ENCODE results near the gene MSRB1. TPM values are rescaled to one million over a fixed set of nuclear protein-coding genes. Genes with fewer than 3 reads are reported as not detected.
A peak's percentile ranks its signal among the peaks of the same experiment; 100 is the strongest.

MSRB1 gene
- total and polyA plus RNA-seq, 9 of the 15 experiments (the other 6 are each of a cell fraction or from before 2014, with no cell fraction given), result 5.4 to 33.7 (median 25.7) TPM

DNA sequence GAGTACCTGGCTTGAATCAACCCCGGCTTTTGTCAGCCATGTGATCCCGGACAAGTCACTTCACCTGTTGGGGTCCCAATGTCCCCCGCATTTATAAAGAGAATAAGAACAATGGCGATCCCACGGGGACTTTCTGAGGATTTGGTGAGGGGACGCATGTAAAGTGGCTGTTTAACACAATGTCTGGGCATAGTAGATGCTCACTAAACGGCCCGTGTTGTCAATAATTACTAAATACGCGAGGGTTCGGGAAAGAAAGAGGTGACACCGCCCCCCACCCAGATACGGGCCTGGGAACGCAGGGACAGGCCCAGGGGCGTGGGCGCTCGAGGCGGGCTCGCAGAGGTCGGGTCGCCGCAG is 48.6 kb upstream of the MSRB1 start (continued):
- TF ChIP-seq, protein P1, sequence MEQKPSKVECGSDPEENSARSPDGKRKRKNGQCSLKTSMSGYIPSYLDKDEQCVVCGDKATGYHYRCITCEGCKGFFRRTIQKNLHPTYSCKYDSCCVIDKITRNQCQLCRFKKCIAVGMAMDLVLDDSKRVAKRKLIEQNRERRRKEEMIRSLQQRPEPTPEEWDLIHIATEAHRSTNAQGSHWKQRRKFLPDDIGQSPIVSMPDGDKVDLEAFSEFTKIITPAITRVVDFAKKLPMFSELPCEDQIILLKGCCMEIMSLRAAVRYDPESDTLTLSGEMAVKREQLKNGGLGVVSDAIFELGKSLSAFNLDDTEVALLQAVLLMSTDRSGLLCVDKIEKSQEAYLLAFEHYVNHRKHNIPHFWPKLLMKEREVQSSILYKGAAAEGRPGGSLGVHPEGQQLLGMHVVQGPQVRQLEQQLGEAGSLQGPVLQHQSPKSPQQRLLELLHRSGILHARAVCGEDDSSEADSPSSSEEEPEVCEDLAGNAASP (IDR thresholded peaks at IDR 0.05), result no peak
- TF ChIP-seq HSF4 (CRISPR knock-in tag; IDR thresholded peaks at IDR 0.05; ENCODE audit: borderline replicate concordance) (no peak), PHF20 (IDR thresholded peaks at IDR 0.05; ENCODE audit: partially characterized antibody) (no peak), CREB1 (IDR thresholded peaks at IDR 0.05) (no peak), CREB1 (CRISPR knock-in tag; IDR thresholded peaks at IDR 0.05) (peak; percentile 49; the same call in 1 of the 2 replicates), POU5F1 (IDR thresholded peaks at IDR 0.05; ENCODE audit: borderline replicate concordance, low read depth, low read length, partially characterized antibody) (no peak), LCOR (CRISPR knock-in tag; IDR thresholded peaks at IDR 0.05) (no peak), NEUROD1 (IDR thresholded peaks at IDR 0.05; ENCODE audit: borderline replicate concordance, low read depth, low read length, partially characterized antibody) (no peak)
- TF ChIP-seq, protein P2, sequence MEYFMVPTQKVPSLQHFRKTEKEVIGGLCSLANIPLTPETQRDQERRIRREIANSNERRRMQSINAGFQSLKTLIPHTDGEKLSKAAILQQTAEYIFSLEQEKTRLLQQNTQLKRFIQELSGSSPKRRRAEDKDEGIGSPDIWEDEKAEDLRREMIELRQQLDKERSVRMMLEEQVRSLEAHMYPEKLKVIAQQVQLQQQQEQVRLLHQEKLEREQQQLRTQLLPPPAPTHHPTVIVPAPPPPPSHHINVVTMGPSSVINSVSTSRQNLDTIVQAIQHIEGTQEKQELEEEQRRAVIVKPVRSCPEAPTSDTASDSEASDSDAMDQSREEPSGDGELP (CRISPR knock-in tag; IDR thresholded peaks at IDR 0.05; ENCODE audit: borderline replicate concordance), result 0 out of 2 replicates have a peak, but pooled peaks have one; percentile 57
- TF ChIP-seq, protein P3, sequence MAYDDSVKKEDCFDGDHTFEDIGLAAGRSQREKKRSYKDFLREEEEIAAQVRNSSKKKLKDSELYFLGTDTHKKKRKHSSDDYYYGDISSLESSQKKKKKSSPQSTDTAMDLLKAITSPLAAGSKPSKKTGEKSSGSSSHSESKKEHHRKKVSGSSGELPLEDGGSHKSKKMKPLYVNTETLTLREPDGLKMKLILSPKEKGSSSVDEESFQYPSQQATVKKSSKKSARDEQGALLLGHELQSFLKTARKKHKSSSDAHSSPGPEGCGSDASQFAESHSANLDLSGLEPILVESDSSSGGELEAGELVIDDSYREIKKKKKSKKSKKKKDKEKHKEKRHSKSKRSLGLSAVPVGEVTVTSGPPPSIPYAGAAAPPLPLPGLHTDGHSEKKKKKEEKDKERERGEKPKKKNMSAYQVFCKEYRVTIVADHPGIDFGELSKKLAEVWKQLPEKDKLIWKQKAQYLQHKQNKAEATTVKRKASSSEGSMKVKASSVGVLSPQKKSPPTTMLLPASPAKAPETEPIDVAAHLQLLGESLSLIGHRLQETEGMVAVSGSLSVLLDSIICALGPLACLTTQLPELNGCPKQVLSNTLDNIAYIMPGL (CRISPR knock-in tag; IDR thresholded peaks at IDR 0.05), result 0 out of 2 replicates have a peak, but pooled peaks have one; percentile 18
